Measurements from ENCODE around the gene GALE.

- TF ChIP-seq ZNF274 (IDR thresholded peaks at IDR 0.05; ENCODE audit: low read depth, low read length), result no peak
- no peak for TF ChIP-seq SUZ12 (IDR thresholded peaks at IDR 0.05; ENCODE audit: extremely low read depth, insufficient read depth, insufficient read length)
- no peak for TF ChIP-seq YY1 (IDR thresholded peaks at IDR 0.05; ENCODE audit: insufficient read depth, insufficient read length)
Observed at GRCh38 chr1:23788695-23789094, 11.9 kb downstream of the GALE start.

Data from NT2/D1 (cell line).